ENCODE measurements around the gene MAP2K1. TPM values are rescaled to one million over a fixed set of nuclear protein-coding genes. Genes with fewer than 3 reads are reported as not detected.
A peak's percentile ranks its signal among the peaks of the same experiment; 100 is the strongest.
"Not testable (repeated sequence)": the region's sequence is repeated elsewhere in the genome, so short reads cannot be mapped to it uniquely, and the experiment has no call there.

The MAP2K1 gene
- polyA plus RNA-seq (2013, experiment 1 of 2): 49.9 TPM
- polyA plus RNA-seq (2013, experiment 2 of 2): 42.3 TPM

GRCh38 chr15:66386204-66387123 is at the start of gene MAP2K1:
TSS of gene MAP2K1 (plus strand) at chr15:66386912. CDS start at chr15:66387348, 436 bp downstream.
- WGBS, 2 experiments (ENCODE audit: insufficient coverage in 2 of 2): 20 to 22% methylated on average over 16 to 41 of the region's 69 CpGs
- Histone ChIP-seq H3K4me3 (ENCODE audit: extremely low read depth, insufficient read depth, low read length, poor library complexity, severe bottlenecking) (peak within 1 kb of the TSS; percentile 86), H3K4me1 (ENCODE audit: control insufficient read depth, insufficient read depth, low read length, poor library complexity, severe bottlenecking) (peaks cover 15% of the 10 kb centered on the region), H3K36me3 (ENCODE audit: control insufficient read depth, insufficient read depth, low read length) (peaks cover 12% of the 10 kb centered on the region), H3K27ac (ENCODE audit: low read depth, low read length, severe bottlenecking) (peak within 1 kb of the TSS; percentile 80), H3K9me3 (ENCODE audit: control insufficient read depth, low read length) (no peaks in the 10 kb centered on the region)

- WGBS, 2 experiments (ENCODE audit: insufficient coverage in 2 of 2): 54 to 71% methylated on average over 3 to 5 of the region's 5 CpGs
- not testable (repeated sequence) for H3K4me3 ChIP-seq (ENCODE audit: extremely low read depth, insufficient read depth, low read length, poor library complexity, severe bottlenecking); H3K4me1 ChIP-seq (ENCODE audit: control insufficient read depth, insufficient read depth, low read length, poor library complexity, severe bottlenecking); H3K9me3 ChIP-seq (ENCODE audit: control insufficient read depth, low read length); H3K27ac ChIP-seq (ENCODE audit: low read depth, low read length, severe bottlenecking)
- peaks cover 55% of the 10 kb centered on the region for H3K36me3 ChIP-seq (ENCODE audit: control insufficient read depth, insufficient read depth, low read length)
Measured at GRCh38 chr15:66348530-66348929, 38.2 kb upstream of the MAP2K1 start.

GRCh38 chr15:66356077-66356358 is 30.7 kb upstream of the MAP2K1 start:
- Histone ChIP-seq H3K27ac (ENCODE audit: low read depth, low read length, severe bottlenecking) (peak overlapping the region; percentile 13), H3K9me3 (ENCODE audit: control insufficient read depth, low read length) (peaks cover 4% of the 10 kb centered on the region), H3K4me1 (ENCODE audit: control insufficient read depth, insufficient read depth, low read length, poor library complexity, severe bottlenecking) (no peaks in the 10 kb centered on the region), H3K36me3 (ENCODE audit: control insufficient read depth, insufficient read depth, low read length) (peaks cover 10% of the 10 kb centered on the region), H3K4me3 (ENCODE audit: extremely low read depth, insufficient read depth, low read length, poor library complexity, severe bottlenecking) (peak overlapping the region; percentile 65)
- WGBS, 2 experiments (ENCODE audit: insufficient coverage in 2 of 2): 10 to 16% methylated on average over 11 to 12 of the region's 12 CpGs

GRCh38 chr15:66356359-66357236 is 30.1 kb upstream of the MAP2K1 start, which contains the start of gene TIPIN:
TSS of gene TIPIN (minus strand) at chr15:66356685. CDS start at chr15:66352947, 3,738 bp downstream.
- Histone ChIP-seq H3K4me1 (ENCODE audit: control insufficient read depth, insufficient read depth, low read length, poor library complexity, severe bottlenecking) (no peaks in the 10 kb centered on the region), H3K27ac (ENCODE audit: low read depth, low read length, severe bottlenecking) (peak within 1 kb of the TSS; percentile 13), H3K9me3 (ENCODE audit: control insufficient read depth, low read length) (peaks cover 4% of the 10 kb centered on the region), H3K36me3 (ENCODE audit: control insufficient read depth, insufficient read depth, low read length) (peaks cover 8% of the 10 kb centered on the region), H3K4me3 (ENCODE audit: extremely low read depth, insufficient read depth, low read length, poor library complexity, severe bottlenecking) (peak within 1 kb of the TSS; percentile 65)
- WGBS, 2 experiments (ENCODE audit: insufficient coverage in 2 of 2): 7 to 9% methylated on average over 27 to 39 of the region's 51 CpGs

GRCh38 chr15:66359740-66360139 is 27.0 kb upstream of the MAP2K1 start:
- WGBS, 2 experiments (ENCODE audit: insufficient coverage in 2 of 2): 91 to 96% methylated on average over 5 of the region's 7 CpGs
- Histone ChIP-seq H3K4me3 (ENCODE audit: extremely low read depth, insufficient read depth, low read length, poor library complexity, severe bottlenecking) (no peak overlapping the region), H3K27ac (ENCODE audit: low read depth, low read length, severe bottlenecking) (no peak overlapping the region), H3K36me3 (ENCODE audit: control insufficient read depth, insufficient read depth, low read length) (no peaks in the 10 kb centered on the region), H3K9me3 (ENCODE audit: control insufficient read depth, low read length) (peaks cover 4% of the 10 kb centered on the region), H3K4me1 (ENCODE audit: control insufficient read depth, insufficient read depth, low read length, poor library complexity, severe bottlenecking) (peaks cover 2% of the 10 kb centered on the region)

GRCh38 chr15:66361745-66362460 is 24.8 kb upstream of the MAP2K1 start:
- not testable (repeated sequence) for H3K4me1 ChIP-seq (ENCODE audit: control insufficient read depth, insufficient read depth, low read length, poor library complexity, severe bottlenecking); H3K9me3 ChIP-seq (ENCODE audit: control insufficient read depth, low read length); H3K36me3 ChIP-seq (ENCODE audit: control insufficient read depth, insufficient read depth, low read length); H3K4me3 ChIP-seq (ENCODE audit: extremely low read depth, insufficient read depth, low read length, poor library complexity, severe bottlenecking); H3K27ac ChIP-seq (ENCODE audit: low read depth, low read length, severe bottlenecking)
- WGBS, 2 experiments (ENCODE audit: insufficient coverage in 2 of 2): 91 to 93% methylated on average over 8 to 9 of the region's 15 CpGs

- H3K4me3 ChIP-seq (ENCODE audit: extremely low read depth, insufficient read depth, low read length, poor library complexity, severe bottlenecking): no peak overlapping the region
- H3K27ac ChIP-seq (ENCODE audit: low read depth, low read length, severe bottlenecking): no peak overlapping the region
- no peaks in the 10 kb centered on the region for H3K9me3 ChIP-seq (ENCODE audit: control insufficient read depth, low read length)
- WGBS, 2 experiments (ENCODE audit: insufficient coverage in 2 of 2): 88 to 100% methylated on average over 1 of the region's 1 CpG
- H3K4me1 ChIP-seq (ENCODE audit: control insufficient read depth, insufficient read depth, low read length, poor library complexity, severe bottlenecking): peaks cover 8% of the 10 kb centered on the region
- H3K36me3 ChIP-seq (ENCODE audit: control insufficient read depth, insufficient read depth, low read length): no peaks in the 10 kb centered on the region
Measured at GRCh38 chr15:66362776-66363175, 23.9 kb upstream of the MAP2K1 start.

GRCh38 chr15:66364944-66365528 is 21.7 kb upstream of the MAP2K1 start:
- 13 to 86% methylated on average over 1 to 2 of the region's 3 CpGs for WGBS, 2 experiments (ENCODE audit: insufficient coverage in 2 of 2)

GRCh38 chr15:66369773-66370651 is 16.7 kb upstream of the MAP2K1 start:
- Histone ChIP-seq H3K27ac (ENCODE audit: low read depth, low read length, severe bottlenecking) (peak overlapping the region; percentile 55), H3K9me3 (ENCODE audit: control insufficient read depth, low read length) (no peaks in the 10 kb centered on the region), H3K36me3 (ENCODE audit: control insufficient read depth, insufficient read depth, low read length) (no peaks in the 10 kb centered on the region), H3K4me1 (ENCODE audit: control insufficient read depth, insufficient read depth, low read length, poor library complexity, severe bottlenecking) (peaks cover 8% of the 10 kb centered on the region), H3K4me3 (ENCODE audit: extremely low read depth, insufficient read depth, low read length, poor library complexity, severe bottlenecking) (no peak overlapping the region)
- 63 to 80% methylated on average over 5 to 7 of the region's 12 CpGs for WGBS, 2 experiments (ENCODE audit: insufficient coverage in 2 of 2)

More at GRCh38 chr15:66364944-66365528, 21.7 kb upstream of the MAP2K1 start:
- Histone ChIP-seq H3K4me3 (ENCODE audit: extremely low read depth, insufficient read depth, low read length, poor library complexity, severe bottlenecking) (no peak overlapping the region), H3K27ac (ENCODE audit: low read depth, low read length, severe bottlenecking) (no peak overlapping the region), H3K4me1 (ENCODE audit: control insufficient read depth, insufficient read depth, low read length, poor library complexity, severe bottlenecking) (peaks cover 8% of the 10 kb centered on the region), H3K36me3 (ENCODE audit: control insufficient read depth, insufficient read depth, low read length) (no peaks in the 10 kb centered on the region), H3K9me3 (ENCODE audit: control insufficient read depth, low read length) (no peaks in the 10 kb centered on the region)

Measured in mesodermal cell (in vitro differentiated cells).